Measurements from ENCODE around the gene ARHGAP10.

GRCh38 chr4:148060264-148061140, 328.6 kb downstream of the ARHGAP10 start:
- TF ChIP-seq, protein P1, sequence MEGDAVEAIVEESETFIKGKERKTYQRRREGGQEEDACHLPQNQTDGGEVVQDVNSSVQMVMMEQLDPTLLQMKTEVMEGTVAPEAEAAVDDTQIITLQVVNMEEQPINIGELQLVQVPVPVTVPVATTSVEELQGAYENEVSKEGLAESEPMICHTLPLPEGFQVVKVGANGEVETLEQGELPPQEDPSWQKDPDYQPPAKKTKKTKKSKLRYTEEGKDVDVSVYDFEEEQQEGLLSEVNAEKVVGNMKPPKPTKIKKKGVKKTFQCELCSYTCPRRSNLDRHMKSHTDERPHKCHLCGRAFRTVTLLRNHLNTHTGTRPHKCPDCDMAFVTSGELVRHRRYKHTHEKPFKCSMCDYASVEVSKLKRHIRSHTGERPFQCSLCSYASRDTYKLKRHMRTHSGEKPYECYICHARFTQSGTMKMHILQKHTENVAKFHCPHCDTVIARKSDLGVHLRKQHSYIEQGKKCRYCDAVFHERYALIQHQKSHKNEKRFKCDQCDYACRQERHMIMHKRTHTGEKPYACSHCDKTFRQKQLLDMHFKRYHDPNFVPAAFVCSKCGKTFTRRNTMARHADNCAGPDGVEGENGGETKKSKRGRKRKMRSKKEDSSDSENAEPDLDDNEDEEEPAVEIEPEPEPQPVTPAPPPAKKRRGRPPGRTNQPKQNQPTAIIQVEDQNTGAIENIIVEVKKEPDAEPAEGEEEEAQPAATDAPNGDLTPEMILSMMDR (IDR thresholded peaks at IDR 0.05): no peak
- TF ChIP-seq TCF7L2 (IDR thresholded peaks at IDR 0.05; ENCODE audit: low read depth, low read length): no peak
- TF ChIP-seq REST (IDR thresholded peaks at IDR 0.05; ENCODE audit: insufficient read depth in 1 of 2, low read depth in 2 of 2, low read length in 1 of 2): no peak

Measured in Panc1 (cell line).